Transverse colon (tissue), 4 donors: ENCODE measurements around the gene NUDT11.

ENCODE experiments used
- POLR2A ChIP-seq: fragments of 450-650 bp; IDR thresholded peaks from one replicate; pipeline ENCODE4 v1.6.1; 2016; ENCODE audit warnings: antibody characterized with exemption, mild to moderate bottlenecking, moderate library complexity
- POLR2AphosphoS5 ChIP-seq, 3 donors: sonication (generic); formaldehyde crosslinking; IDR thresholded peaks; one replicate each; pipeline ENCODE4 v1.6.1; 2016; ENCODE audit warnings: antibody characterized with exemption in 3 of 3
- TF ChIP-seq, protein P1 (sequence below), 5 experiments: fragments of 200-600 bp in 3 of 5; fragments of 450-650 bp in 2 of 5; sonication (generic) in 3 of 5; IDR thresholded peaks; 1 replicate in 2 of 5; 2 replicates in 3 of 5; pipeline ENCODE4 v1.5.1; 2016 to 2017; ENCODE audit warnings: antibody characterized with exemption in 5 of 5, inconsistent platforms in 3 of 5, mild to moderate bottlenecking in 2 of 5, moderate library complexity in 1 of 5

DNA sequence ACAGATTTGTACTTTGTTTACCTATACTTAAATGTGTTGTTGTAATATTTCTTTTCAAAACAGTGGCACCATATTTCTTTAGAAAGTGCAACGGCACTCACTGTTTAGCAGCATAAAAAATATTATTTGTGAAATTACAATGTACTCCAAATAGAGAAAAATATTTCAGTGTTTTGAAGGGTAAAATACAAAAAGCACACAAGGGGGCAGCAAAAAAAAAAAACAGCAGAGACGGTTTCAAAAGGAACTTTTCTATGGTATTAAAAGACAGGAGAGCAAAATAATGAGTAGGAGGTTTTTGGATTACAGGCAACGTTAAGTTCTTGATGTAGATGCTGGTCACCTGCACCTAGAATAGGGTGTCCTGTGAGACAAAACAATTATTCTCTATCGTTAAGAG is 2.0 kb downstream of the NUDT11 start:
- TF ChIP-seq POLR2AphosphoS5 (IDR thresholded peaks at IDR 0.05) (no peak), POLR2A (no peak)
- TF ChIP-seq, protein P1, sequence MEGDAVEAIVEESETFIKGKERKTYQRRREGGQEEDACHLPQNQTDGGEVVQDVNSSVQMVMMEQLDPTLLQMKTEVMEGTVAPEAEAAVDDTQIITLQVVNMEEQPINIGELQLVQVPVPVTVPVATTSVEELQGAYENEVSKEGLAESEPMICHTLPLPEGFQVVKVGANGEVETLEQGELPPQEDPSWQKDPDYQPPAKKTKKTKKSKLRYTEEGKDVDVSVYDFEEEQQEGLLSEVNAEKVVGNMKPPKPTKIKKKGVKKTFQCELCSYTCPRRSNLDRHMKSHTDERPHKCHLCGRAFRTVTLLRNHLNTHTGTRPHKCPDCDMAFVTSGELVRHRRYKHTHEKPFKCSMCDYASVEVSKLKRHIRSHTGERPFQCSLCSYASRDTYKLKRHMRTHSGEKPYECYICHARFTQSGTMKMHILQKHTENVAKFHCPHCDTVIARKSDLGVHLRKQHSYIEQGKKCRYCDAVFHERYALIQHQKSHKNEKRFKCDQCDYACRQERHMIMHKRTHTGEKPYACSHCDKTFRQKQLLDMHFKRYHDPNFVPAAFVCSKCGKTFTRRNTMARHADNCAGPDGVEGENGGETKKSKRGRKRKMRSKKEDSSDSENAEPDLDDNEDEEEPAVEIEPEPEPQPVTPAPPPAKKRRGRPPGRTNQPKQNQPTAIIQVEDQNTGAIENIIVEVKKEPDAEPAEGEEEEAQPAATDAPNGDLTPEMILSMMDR (IDR thresholded peaks at IDR 0.05): no peak
